ENCODE measurements around the gene WWC1.

Gene WWC1

DNA sequence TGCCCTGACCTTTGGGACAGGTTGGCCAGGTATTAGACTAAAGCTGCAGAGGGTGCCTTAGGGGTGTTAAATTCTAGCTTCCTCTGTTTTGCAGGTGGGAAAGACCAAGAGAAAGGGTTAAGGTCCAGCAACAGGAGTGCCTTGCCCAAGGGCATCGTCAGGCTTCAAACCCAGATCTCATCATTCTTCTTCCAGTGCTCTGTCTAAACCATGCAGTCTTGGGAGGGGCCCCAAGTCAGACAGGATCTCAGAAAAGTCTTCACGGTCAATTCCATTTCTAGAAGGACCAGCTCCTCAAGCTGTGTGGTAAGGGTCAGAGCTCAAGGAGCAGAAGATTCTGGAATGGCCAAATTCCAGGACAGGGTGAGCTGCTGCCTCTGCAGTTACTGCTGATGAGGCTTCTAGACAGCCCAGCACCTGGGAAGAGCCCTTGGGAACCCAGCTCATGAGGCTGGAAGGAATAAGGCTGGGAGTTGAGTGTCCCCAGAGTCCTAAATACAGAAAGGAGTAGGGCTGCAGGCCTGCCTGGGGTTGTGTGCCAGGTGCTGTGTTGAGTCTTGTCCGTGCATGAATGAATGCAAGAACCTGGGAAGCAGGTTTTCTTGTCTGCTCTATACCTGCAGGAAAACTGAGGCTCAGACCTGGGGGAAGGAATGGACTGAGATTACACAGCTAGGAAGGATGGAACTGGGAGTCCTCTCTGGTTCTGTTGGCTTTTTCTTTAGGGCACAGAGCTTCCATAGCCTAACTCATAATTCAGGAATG, 69.3 kb downstream of the WWC1 start:
- in situ Hi-C loops (cut with MboI; ENCODE audit: low sequenced_read_pairs): no loop called here

GRCh38 chr5:168362097-168362885, 70.8 kb downstream of the WWC1 start:
- in situ Hi-C loops (cut with MboI; ENCODE audit: low sequenced_read_pairs): no loop called here

GRCh38 chr5:168364151-168364661, 72.8 kb downstream of the WWC1 start:
- in situ Hi-C loops (cut with MboI; ENCODE audit: low sequenced_read_pairs): no loop called here

DNA sequence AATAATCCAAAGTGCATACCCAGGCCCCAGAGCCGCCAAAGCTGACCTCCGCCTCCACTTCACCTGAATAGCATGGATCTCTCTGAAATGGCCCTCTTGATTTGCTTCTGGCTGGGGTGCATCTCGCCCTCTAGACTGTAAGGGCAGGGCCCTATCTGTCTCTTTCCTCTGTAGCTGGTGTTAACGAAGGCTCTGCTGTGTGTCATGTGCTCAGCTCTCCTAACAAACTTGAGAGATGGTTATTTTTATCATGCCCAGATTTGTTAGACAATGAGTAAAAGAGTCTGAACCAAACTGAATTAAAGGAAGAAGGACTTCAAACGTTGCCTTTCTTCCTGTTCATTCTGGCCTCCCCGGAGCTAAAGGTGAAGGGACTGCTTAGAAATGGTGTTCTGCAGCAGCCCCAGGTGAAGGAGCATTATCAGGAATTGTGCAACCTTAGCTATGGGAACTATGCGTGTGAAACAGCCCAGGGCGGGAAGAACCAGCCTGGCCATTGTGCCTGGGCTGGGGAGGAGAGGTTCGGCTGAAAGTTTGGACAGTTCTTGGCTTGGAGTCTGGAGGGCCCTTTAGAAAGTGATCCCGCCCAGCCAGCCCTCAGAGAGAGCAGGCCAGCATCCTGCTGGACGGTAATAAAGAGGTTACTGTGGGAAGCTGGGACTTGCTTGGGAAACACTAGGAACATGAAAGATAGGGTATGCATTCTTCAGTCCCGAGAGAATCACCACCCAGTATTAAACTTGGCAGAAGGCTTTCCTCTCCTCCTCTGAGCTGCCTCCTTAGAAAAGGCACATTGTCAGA, 73.5 kb downstream of the WWC1 start:
- in situ Hi-C loops (cut with MboI; ENCODE audit: low sequenced_read_pairs): no loop called here

DNA sequence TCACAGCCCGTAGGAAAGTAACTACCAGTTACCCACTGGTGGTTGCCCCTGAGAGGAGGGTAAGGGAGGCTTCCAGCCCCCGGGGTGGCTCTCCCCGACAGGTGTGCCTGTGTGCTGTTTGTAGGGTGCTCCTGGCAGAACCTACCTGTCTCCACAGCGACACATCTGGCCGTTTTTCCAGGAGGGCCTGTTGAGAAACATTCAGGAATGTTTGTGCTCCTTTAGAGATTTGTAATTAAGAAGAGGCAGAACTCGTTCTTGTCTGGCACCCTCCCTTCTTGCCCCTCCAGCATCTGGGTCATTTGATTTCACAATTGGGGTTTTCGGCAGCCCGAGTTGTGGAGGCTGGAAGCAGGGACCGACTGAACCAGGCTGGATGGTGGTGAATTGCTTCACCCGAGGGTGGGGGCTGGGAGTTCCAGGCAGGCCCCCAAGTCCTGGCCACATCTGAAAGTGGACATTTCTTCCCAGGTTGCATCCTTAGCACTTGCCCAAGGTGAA, 74.2 kb downstream of the WWC1 start:
- in situ Hi-C loops (cut with MboI; ENCODE audit: low sequenced_read_pairs): no loop called here

DNA sequence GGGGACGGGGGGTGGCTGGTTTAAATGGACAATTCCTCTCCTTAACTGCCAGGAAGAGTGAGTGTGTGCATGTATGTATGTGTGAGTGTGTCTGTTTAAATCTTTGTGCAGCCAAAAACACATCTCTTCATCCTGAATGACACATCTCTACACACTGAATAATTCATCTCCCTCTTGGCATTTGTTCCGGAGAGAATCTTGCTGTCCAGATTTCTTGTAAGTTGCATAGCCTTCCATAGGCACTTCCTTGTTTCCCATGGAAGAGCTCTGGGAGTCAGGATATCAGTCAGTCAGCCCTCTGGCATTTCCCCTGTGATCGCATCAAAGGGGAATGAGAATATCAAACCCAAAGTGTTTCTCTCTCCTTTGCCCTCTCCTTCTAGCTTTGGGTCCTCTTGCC, 74.7 kb downstream of the WWC1 start:
- in situ Hi-C loops (cut with MboI; ENCODE audit: low sequenced_read_pairs): no loop called here

GRCh38 chr5:168368854-168369253, 77.4 kb downstream of the WWC1 start:
- in situ Hi-C loops (cut with MboI; ENCODE audit: low sequenced_read_pairs): no loop called here

DNA sequence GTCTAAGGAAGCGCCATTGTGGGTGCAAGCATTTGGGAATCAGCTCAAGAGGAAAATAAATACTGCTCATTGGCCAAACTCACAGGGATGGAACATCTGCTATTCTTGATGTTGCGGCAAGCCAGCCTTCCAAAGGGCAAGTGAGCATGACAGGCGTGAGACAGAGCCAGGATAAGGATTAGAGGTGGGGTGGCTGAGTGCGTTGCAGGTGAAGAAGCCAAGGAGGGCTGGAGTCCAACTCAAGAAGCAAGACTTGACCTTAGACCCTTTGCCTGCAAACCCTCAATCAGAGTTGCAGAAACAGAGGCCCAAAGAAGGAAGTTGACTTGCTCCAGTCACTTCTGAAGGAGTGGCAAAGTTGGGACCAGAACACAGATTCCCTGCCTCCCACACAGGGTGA, 79.4 kb downstream of the WWC1 start:
- in situ Hi-C loops (cut with MboI; ENCODE audit: low sequenced_read_pairs): no loop called here

- in situ Hi-C loops (cut with MboI; ENCODE audit: low sequenced_read_pairs): no loop called here
These were observed 81.0 kb downstream of the WWC1 start for GRCh38 chr5:168372356-168372946.

DNA sequence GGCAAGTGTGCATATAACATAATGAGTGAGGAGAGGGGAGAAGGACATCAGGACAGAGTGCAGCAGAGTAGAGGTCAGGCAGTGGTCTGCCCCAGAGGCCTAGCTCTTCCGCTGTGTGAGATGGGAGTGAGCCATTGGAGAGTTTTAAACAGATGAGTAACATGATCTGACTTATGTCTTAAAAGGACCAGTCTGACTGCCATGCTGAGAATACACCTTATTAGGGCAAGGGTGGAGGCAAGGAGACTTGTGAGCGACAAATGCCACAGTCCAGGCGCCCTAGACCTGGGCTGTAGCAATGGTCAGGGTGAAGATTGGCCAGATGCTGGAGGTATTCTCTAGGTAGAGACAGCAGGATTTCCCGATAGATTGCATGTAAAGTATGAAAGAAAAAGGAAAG, 83.1 kb downstream of the WWC1 start:
- in situ Hi-C loops (cut with MboI; ENCODE audit: low sequenced_read_pairs): no loop called here

DNA sequence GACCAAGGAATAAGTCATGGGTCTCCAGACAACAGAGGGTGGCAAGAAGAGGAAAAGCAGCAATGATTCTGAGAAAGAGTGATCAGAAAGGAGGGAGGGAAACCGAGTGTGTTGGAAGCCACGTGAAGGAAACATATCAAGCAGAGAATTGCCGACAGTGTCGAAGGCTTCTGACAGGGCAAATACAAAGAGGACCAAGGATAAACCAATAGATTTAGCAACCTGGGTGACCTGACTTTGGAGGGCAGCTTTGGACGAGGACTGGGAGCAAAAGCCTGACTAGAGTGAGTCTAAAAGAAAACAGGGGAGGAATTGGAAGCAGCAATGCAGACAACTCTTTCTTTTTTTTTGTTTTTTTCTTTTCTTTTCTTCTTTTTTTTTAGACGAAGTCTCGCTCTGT, 83.8 kb downstream of the WWC1 start:
- in situ Hi-C loops (cut with MboI; ENCODE audit: low sequenced_read_pairs): no loop called here

DNA sequence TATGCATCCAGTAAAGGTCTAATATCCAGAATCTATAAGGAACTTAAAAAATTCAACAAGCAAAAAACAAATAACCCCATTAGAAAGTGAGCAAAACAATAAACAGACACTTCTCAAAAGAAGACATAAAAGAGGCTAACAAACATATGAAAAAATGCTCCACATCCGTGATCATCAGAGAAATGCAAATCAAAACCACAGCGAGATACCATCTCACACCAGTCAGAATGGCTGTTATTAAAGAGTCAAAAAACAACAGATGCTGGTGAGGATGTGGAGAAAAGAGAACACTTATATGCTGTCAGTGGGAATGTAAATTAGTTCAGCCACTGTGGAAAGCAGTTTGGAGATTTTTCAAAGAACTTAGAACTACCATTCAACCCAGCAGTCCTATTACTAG, 86.1 kb downstream of the WWC1 start:
- in situ Hi-C loops (cut with MboI; ENCODE audit: low sequenced_read_pairs): no loop called here

GRCh38 chr5:168378741-168379140, 87.3 kb downstream of the WWC1 start:
- in situ Hi-C loops (cut with MboI; ENCODE audit: low sequenced_read_pairs): no loop called here

- in situ Hi-C loops (cut with MboI; ENCODE audit: low sequenced_read_pairs): no loop called here
These were observed 91.0 kb downstream of the WWC1 start for GRCh38 chr5:168382421-168382820.

DNA sequence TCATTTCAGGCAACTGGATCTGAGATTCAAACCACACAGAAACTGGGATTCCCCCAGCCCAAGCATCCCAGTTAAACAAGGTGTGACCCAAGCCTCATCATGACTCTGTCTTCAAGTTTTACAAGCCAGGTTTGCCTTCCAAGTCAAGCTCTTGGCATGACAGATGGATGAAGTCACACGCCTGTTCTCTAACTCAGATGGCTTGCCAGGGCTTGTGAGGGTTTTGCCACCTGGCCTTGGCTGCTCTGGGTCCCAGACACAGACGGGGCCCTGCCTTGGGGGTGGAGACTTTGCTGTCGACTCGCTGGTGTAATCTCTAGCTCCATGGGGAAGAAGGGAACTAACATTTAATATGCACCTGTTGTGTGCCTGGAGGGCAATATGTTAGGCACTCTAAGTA, 99.0 kb downstream of the WWC1 start:
- in situ Hi-C loops (cut with MboI; ENCODE audit: low sequenced_read_pairs): no loop called here

DNA sequence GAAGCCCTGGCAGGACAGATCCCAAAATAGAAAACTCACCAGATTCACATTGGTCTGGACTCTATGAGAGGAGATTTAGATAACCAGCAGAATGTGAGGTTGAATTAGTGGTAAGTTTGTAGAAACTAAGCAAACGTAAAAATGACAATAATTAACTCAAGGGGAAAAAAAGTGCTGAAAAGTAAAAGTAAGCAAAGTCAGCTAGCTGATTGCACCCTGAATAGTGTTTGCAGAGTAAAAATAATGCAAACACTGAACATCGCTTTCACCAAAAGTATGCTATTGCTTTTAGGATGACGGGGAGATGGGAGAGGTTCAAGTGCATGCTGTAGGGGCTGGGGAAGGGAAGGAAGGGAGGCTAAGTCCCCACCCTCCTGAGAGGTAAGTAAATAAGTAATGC, 102.3 kb downstream of the WWC1 start:
- in situ Hi-C loops (cut with MboI; ENCODE audit: low sequenced_read_pairs): no loop called here

DNA sequence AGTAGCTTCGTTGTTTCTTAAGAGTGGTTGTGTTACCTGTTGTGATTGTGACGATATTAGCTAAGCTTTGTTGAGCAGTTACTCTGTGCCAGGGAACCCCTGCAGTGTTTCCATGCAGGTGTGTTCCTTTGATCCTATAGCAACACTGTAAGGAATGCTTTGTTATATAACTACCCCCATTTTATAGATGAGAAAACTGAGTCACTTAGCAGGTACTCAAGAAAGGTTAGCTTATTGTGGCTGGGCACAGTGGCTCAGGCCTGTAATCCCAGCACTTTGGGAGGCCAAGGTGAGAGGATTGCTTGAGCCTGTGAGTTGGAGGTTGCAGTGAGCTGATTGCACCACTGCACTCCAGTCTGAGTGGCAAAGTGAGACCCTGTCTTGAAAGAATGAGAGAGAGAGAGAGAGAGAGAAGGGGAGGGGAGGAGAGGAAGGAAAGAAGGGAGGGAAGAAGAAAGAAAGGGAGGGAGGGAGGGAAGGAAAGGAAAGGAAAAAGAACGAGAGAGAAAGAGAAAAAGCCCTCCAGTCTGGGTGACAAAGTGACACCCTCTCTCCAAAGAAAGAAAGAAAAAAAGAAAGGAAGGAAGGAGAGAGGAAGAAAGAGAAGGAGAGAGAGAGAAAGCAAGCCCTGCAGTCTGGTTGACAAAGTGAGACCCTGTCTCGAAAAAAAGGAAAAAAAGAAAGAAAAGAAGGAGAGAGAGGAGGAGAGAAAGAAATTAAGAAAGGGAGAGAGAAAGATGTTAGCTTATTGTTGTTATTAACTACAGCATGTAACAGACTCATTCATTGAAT, 109.2 kb downstream of the WWC1 start:
- in situ Hi-C loops (cut with MboI; ENCODE audit: low sequenced_read_pairs): no loop called here

DNA sequence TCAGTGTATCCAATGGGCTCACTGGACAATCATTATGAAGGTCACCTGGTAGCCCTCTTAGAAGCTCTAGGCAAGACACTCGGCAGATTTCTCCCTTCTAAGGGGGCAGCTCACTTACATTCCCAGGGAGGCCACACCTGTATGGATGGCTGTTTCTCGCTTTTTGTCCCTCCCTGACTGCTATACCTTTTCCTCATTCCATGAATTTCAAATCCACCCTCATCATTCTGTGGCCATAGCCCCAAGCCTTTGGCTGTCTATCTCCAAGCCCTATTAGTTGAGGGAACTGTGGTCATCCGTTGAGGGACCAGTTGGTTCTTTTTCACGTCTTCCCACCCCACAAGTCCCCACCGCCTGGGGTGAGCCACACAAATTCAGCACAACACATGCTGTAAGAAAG, 109.8 kb downstream of the WWC1 start:
- in situ Hi-C loops (cut with MboI; ENCODE audit: low sequenced_read_pairs): no loop called here

DNA sequence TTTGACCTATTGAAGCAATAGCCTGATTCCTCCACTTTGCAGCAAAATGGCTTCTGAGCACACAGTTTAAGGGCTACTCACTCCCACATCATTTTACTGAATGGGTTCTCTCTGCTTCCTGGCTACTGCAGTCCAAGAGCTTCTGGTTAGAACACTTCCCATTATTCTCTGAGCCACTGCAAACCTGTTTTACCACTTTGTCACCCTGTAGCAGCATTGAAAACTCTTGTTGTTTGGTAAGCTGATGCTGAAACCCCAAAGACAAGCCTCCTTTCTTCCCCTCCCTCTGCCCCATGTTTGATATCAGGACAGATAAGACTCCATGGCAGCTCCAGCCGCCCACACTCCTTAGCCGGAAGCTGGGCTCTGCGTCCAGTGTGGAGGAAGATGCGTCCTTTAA, 110.4 kb downstream of the WWC1 start:
- in situ Hi-C loops (cut with MboI; ENCODE audit: low sequenced_read_pairs): no loop called here

GRCh38 chr5:168404365-168404764, 112.9 kb downstream of the WWC1 start:
- in situ Hi-C loops (cut with MboI; ENCODE audit: low sequenced_read_pairs): no loop called here
